DND-41 (cell line): Measurements from ENCODE around the gene SLC10A3.

Experiments used
- ATAC-seq: fragments of 200-7000 bp; cut with Tn5 transposase; 3 replicates; pipeline ENCODE4 v1.9.1; 2021; ENCODE audit warnings: low read depth; ENCODE audit not compliant: insufficient read depth
- DNase-seq: peaks from one replicate; pipeline ENCODE4 v3.0.0-alpha.2; 2020
- H2AFZ ChIP-seq: 2 replicates; pipeline ENCODE4 v1.6.0; 2012; ENCODE audit warnings: low read depth, low read length
- H3K27ac ChIP-seq: 2 replicates; pipeline ENCODE4 v1.5.1; 2012; ENCODE audit warnings: low read length, inconsistent platforms
- H3K27me3 ChIP-seq: fragments of 200-600 bp; sonication (generic); 2 replicates; pipeline ENCODE4 v1.6.0; 2012; ENCODE audit warnings: low read length, mild to moderate bottlenecking, inconsistent platforms; ENCODE audit not compliant: insufficient read depth, poor library complexity
- H3K36me3 ChIP-seq: 2 replicates; pipeline ENCODE4 v1.5.1; 2012; ENCODE audit warnings: low read length, inconsistent platforms; ENCODE audit not compliant: insufficient read depth
- H3K4me1 ChIP-seq: 2 replicates; pipeline ENCODE4 v1.5.1; 2012; ENCODE audit warnings: mild to moderate bottlenecking, low read length; ENCODE audit not compliant: insufficient read depth
- H3K4me2 ChIP-seq: 2 replicates; pipeline ENCODE4 v1.6.0; 2012; ENCODE audit warnings: mild to moderate bottlenecking, moderate library complexity, low read length, inconsistent platforms; ENCODE audit not compliant: insufficient read depth
- H3K4me3 ChIP-seq, 2 experiments: fragments of 200-600 bp in 1 of 2; shearing (Covaris generic) in 1 of 2; 2 replicates each; pipeline ENCODE4 v1.5.1; 2012 to 2016; ENCODE audit warnings: inconsistent platforms in 2 of 2, low read length in 2 of 2, mild to moderate bottlenecking in 2 of 2, low read depth in 1 of 2, moderate library complexity in 1 of 2
- H3K79me2 ChIP-seq: 2 replicates; pipeline ENCODE4 v1.6.0; 2012; ENCODE audit warnings: low read length, inconsistent platforms; ENCODE audit not compliant: insufficient read depth
- H3K9ac ChIP-seq: 2 replicates; pipeline ENCODE4 v1.6.0; 2012; ENCODE audit warnings: low read depth, mild to moderate bottlenecking, inconsistent platforms, low read length, moderate library complexity
- H3K9me3 ChIP-seq: 2 replicates; pipeline ENCODE4 v1.5.1; 2012; ENCODE audit warnings: low read length, moderate library complexity, mild to moderate bottlenecking, inconsistent platforms; ENCODE audit not compliant: insufficient read depth, severe bottlenecking
- H4K20me1 ChIP-seq: 2 replicates; pipeline ENCODE4 v1.6.0; 2012; ENCODE audit warnings: low read length; ENCODE audit not compliant: insufficient read depth
- EZH2 ChIP-seq: IDR thresholded peaks from 3 replicates; pipeline ENCODE4 v1.6.1; 2012; ENCODE audit warnings: borderline replicate concordance, low read depth, mild to moderate bottlenecking, moderate library complexity, low read length, inconsistent platforms; ENCODE audit not compliant: severe bottlenecking
- TF ChIP-seq, protein P1 (sequence below): IDR thresholded peaks from 2 replicates; pipeline ENCODE4 v1.5.1; 2012; ENCODE audit warnings: borderline replicate concordance, low read length, moderate library complexity, mild to moderate bottlenecking; ENCODE audit not compliant: poor library complexity, severe bottlenecking; ENCODE audit errors: extremely low read depth

The SLC10A3 gene

DNA sequence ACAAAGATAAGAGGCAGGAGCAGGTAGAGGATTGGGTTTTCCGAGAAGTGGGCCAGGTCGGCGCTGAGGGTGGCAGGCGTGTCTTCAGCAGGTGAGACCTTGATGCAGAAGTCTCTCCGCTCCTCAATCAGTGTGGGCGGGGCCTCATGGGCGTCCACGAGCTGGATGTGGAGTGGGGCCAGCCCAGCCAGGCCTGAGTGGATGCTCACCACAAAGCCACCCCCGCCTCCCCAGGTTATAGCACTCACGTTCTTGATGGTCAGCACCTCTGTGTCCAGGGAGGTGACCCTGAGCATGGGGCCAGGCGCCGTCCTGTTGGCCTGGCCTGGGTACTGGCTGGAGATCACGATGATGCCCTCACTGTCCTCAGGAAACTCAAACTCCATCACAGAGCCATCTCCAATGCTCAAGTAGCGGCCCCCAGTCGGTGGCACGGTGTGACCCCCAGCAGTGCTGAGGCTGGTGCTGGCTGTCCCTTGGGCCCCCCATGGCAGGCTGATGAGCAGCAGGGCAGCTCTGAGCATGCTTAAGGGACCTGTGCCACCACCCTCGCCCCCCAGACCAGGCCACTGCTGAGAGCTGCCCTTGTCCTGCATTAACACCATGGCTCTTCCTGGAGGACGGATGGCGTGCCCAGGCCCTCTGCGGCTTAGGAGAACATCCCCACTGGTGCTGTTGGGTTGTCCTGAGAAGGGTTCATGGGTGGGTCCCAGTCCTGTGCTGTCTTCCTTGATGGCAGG, 1.9 kb downstream of the SLC10A3 start:
- H3K79me2 ChIP-seq: peaks cover 30% of the 10 kb centered on the region
- ATAC-seq: no peak
- H3K27me3 ChIP-seq: no peaks in the 10 kb centered on the region
- no peak overlapping the region for H3K27ac ChIP-seq
- H3K4me3 ChIP-seq: no peak overlapping the region; a peak in 1 of 4 replicates
- no peak overlapping the region for H2AFZ ChIP-seq
- peaks cover 56% of the 10 kb centered on the region for H3K4me1 ChIP-seq
- peak overlapping the region; percentile 92; the same call in 1 of the 2 replicates for H3K4me2 ChIP-seq
- H3K9ac ChIP-seq: peak overlapping the region; percentile 80
- no peak for TF ChIP-seq EZH2
- TF ChIP-seq, protein P1, sequence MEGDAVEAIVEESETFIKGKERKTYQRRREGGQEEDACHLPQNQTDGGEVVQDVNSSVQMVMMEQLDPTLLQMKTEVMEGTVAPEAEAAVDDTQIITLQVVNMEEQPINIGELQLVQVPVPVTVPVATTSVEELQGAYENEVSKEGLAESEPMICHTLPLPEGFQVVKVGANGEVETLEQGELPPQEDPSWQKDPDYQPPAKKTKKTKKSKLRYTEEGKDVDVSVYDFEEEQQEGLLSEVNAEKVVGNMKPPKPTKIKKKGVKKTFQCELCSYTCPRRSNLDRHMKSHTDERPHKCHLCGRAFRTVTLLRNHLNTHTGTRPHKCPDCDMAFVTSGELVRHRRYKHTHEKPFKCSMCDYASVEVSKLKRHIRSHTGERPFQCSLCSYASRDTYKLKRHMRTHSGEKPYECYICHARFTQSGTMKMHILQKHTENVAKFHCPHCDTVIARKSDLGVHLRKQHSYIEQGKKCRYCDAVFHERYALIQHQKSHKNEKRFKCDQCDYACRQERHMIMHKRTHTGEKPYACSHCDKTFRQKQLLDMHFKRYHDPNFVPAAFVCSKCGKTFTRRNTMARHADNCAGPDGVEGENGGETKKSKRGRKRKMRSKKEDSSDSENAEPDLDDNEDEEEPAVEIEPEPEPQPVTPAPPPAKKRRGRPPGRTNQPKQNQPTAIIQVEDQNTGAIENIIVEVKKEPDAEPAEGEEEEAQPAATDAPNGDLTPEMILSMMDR: no peak
- H4K20me1 ChIP-seq: peaks cover 17% of the 10 kb centered on the region
- H3K36me3 ChIP-seq: peaks cover 20% of the 10 kb centered on the region
- H3K9me3 ChIP-seq: no peaks in the 10 kb centered on the region
- DNase-seq: no peak

DNA sequence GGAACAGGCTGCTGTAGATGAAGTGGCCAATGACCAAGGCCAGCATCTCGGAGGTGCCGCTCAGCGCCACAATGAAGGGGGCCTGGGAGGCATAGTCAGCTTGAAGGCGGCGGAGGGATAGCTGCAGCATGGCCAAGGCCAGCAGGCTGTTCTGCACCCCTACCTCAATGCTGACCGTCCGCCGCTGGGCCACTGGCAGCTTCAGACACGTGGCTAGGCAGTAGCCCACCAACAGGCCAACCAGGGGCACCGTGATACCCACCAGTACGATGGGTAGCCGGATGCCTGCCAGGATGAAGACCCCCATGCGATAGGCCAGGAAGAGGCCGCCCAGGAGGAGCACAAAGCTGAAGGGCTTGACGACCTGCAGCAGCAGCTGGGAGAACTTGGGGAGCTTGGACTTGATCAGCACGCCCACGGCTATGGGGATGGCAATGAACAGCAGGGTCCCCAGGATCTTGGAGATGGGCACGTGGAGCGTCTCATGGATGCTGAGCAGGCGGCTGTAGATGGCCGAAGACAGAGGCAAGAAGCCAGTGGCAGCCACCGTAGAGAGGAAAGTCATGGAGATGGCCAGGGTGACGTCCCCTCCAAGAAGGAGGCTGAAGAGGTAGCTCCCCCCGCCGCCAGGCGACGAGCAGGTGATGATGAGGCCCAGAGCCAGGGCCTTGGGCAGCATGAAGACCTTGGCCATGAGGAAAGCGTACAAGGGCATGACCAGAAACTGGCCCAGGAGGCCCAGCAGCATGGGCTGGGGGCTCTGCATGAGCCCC, 2.7 kb downstream of the SLC10A3 start:
- Histone ChIP-seq H3K4me3 (peak overlapping the region in 1 of 2 experiments; percentile 59; a peak in 2 of 4 replicates), H3K4me2 (peak overlapping the region; percentile 80), H4K20me1 (peaks cover 17% of the 10 kb centered on the region), H3K79me2 (peaks cover 30% of the 10 kb centered on the region), H3K9me3 (no peaks in the 10 kb centered on the region), H3K27me3 (no peaks in the 10 kb centered on the region), H2AFZ (no peak overlapping the region), H3K27ac (no peak overlapping the region), H3K36me3 (peaks cover 21% of the 10 kb centered on the region), H3K4me1 (peaks cover 56% of the 10 kb centered on the region), H3K9ac (peak overlapping the region; percentile 73; the same call in 1 of the 2 replicates)
- ATAC-seq (no peak), DNase-seq (no peak)
- TF ChIP-seq EZH2: no peak
- TF ChIP-seq, protein P1: no peak

DNA sequence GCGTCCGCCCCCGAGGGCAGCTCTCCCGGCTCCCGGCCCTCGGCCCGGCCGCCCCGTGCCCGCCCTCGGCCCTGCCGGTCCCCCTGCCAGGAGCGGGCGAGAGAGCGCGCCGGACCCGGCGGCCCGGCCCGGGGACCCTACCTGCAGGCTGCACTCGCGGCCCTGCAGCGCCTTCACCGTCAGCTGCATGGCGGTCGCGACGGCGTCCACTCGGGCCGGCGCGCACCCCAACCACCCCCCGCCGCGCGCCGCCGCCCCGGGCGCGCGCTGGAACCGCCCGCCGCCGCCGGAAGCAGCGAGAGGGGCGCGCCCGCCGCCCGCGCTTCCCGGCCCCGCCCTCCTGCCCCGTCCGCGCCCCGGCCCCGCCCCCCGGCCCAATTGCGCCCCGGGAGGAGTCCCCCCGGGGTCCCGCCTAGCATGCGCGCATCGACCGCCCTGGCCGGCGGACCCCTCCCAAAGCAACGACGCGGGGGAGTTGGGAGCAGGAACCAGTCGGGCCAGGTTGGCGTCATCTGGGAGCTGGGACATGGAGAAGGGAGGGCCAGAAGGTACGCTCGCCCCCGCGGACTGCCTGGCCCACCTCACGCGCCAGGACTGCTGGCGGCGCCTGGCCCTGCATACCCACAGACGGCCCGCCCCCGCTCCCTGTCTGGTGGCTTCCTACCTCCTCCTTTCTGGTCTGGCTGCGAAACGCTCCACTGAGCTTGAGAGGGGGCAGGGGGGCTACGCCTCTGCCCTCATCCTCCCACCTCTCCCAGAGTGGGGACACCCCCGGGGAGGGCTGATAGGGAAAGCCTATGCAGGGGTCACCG, 3.8 kb downstream of the SLC10A3 start, which contains the start of gene UBL4A:
UBL4A (minus strand) TSS at position 220 of the 812 bp plus-strand sequence; CDS start at position 189, 31 bp downstream.
- TF ChIP-seq EZH2: no peak
- TF ChIP-seq, protein P1: no peak
- H3K36me3 ChIP-seq: peaks cover 21% of the 10 kb centered on the region
- ATAC-seq (peak; percentile 37), DNase-seq (peak; percentile 64)
- H3K79me2 ChIP-seq: peaks cover 30% of the 10 kb centered on the region
- peaks cover 17% of the 10 kb centered on the region for H4K20me1 ChIP-seq
- peak within 1 kb of the TSS; percentile 89 for H3K4me2 ChIP-seq
- H2AFZ ChIP-seq: peak within 1 kb of the TSS; percentile 78
- peak within 1 kb of the TSS; percentile 73 for H3K9ac ChIP-seq
- peak within 1 kb of the TSS; percentile 26 to 59 for H3K4me3 ChIP-seq
- no peaks in the 10 kb centered on the region for H3K27me3 ChIP-seq
- H3K27ac ChIP-seq: peak within 1 kb of the TSS; percentile 80
- H3K9me3 ChIP-seq: no peaks in the 10 kb centered on the region
- H3K4me1 ChIP-seq: peaks cover 56% of the 10 kb centered on the region
